Panc1 (cell line): ENCODE data around the gene CASD1. TPM values are rescaled to one million over a fixed set of nuclear protein-coding genes. Genes with fewer than 3 reads are reported as not detected.

ENCODE experiments used
- ATAC-seq: fragments of 200-7000 bp; cut with Tn5 transposase; 2 replicates; pipeline ENCODE4 v1.9.1; 2020; ENCODE audit warnings: mild to moderate bottlenecking, moderate library complexity
- BruUV-seq: library from RNA; stranded (reverse); fragments of 400-500 nt; replicated peaks from 2 replicates; lab custom pipeline; 2021; lab: Mats Ljungman, UMichigan
- CTCF ChIA-PET: fragments of 300-600 bp; sonication (Branson Sonifier 250); formaldehyde crosslinking; loops from one replicate; lab custom pipeline; 2022; ENCODE audit warnings: antibody characterized with exemption; lab: Charles Lee
- POLR2A ChIA-PET: fragments of 300-600 bp; sonication (Branson Sonifier 250); formaldehyde crosslinking; loops from one replicate; lab custom pipeline; 2022; ENCODE audit warnings: antibody characterized with exemption; lab: Charles Lee
- DNase-seq: peaks from one replicate; pipeline ENCODE4 v3.0.0-alpha.2; 2010; ENCODE audit warnings: low read depth, low spot score
- H3K27ac ChIP-seq: 2 replicates; pipeline ENCODE4 v1.5.1; 2011; ENCODE audit warnings: mild to moderate bottlenecking, low read length, inconsistent platforms
- H3K27me3 ChIP-seq: fragments of 200-500 bp; sonication (Bioruptor generic); 2 replicates; pipeline ENCODE4 v1.6.0; 2014; ENCODE audit warnings: low read length, inconsistent platforms; ENCODE audit not compliant: control insufficient read depth, insufficient read depth
- H3K36me3 ChIP-seq: fragments of 200-500 bp; sonication (Bioruptor generic); 2 replicates; pipeline ENCODE4 v1.5.1; 2014; ENCODE audit warnings: inconsistent platforms, mild to moderate bottlenecking, low read length, moderate library complexity; ENCODE audit not compliant: control insufficient read depth, insufficient read depth
- H3K4me1 ChIP-seq: 2 replicates; pipeline ENCODE4 v1.5.1; 2011; ENCODE audit warnings: inconsistent platforms, mild to moderate bottlenecking, low read length, moderate library complexity; ENCODE audit not compliant: control insufficient read depth, insufficient read depth
- H3K4me3 ChIP-seq, 2 experiments: 2 replicates each; pipeline ENCODE4 v1.5.1; 2011 to 2012; ENCODE audit warnings: low read depth in 2 of 2, low read length in 2 of 2, mild to moderate bottlenecking in 2 of 2, inconsistent platforms in 1 of 2, moderate library complexity in 1 of 2
- H3K9me3 ChIP-seq: fragments of 200-500 bp; sonication (Bioruptor generic); 2 replicates; pipeline ENCODE4 v1.5.1; 2014; ENCODE audit warnings: low read depth, mild to moderate bottlenecking, inconsistent platforms, low read length, moderate library complexity; ENCODE audit not compliant: control insufficient read depth, insufficient read depth
- POLR2AphosphoS5 ChIP-seq: IDR thresholded peaks from 2 replicates; pipeline ENCODE4 v1.6.1; 2012; ENCODE audit warnings: mild to moderate bottlenecking, low read depth, low read length, moderate library complexity
- SIN3A ChIP-seq: IDR thresholded peaks from 2 replicates; pipeline ENCODE4 v1.6.1; 2012; ENCODE audit warnings: low read depth, mild to moderate bottlenecking, low read length, moderate library complexity, borderline replicate concordance; ENCODE audit not compliant: insufficient read depth
- TCF7L2 ChIP-seq: IDR thresholded peaks from 2 replicates; pipeline ENCODE4 v1.6.1; 2011; ENCODE audit warnings: mild to moderate bottlenecking, low read depth, low read length, inconsistent platforms
- in situ Hi-C: cut with HindIII; loops from 2 replicates; pipeline ENCODE4 v1.10.0; 2016; ENCODE audit warnings: low sequenced_read_pairs, low pct_unique_long_range_greater_than_20kb
- intact Hi-C: fragments of 100-400 bp; cut with micrococcal nuclease; formaldehyde crosslinking; loops from one replicate; pipeline ENCODE4 v1.10.0; 2022; ENCODE audit not compliant: unreplicated experiment
- total RNA-seq: library from RNA; stranded (reverse); gene quantifications from one replicate; pipeline ENCODE4 v1.2.1, GENCODE V29; 2021; ENCODE audit not compliant: unreplicated experiment
- TF ChIP-seq, protein P1 (sequence below): fragments of 450-650 bp; IDR thresholded peaks from 2 replicates; pipeline ENCODE4 v1.5.1; 2017; ENCODE audit warnings: mild to moderate bottlenecking
- TF ChIP-seq, protein P2 (sequence below), 2 experiments: IDR thresholded peaks; 2 replicates each; pipeline ENCODE4 v1.6.1; 2011 to 2012; ENCODE audit warnings: low read depth in 2 of 2, control low read depth in 1 of 2, low read length in 1 of 2, mild to moderate bottlenecking in 1 of 2, moderate library complexity in 1 of 2; ENCODE audit not compliant: insufficient read depth in 1 of 2

CASD1 gene
- total RNA-seq, 1 experiment from 2014 or later = 14.7 TPM

DNA sequence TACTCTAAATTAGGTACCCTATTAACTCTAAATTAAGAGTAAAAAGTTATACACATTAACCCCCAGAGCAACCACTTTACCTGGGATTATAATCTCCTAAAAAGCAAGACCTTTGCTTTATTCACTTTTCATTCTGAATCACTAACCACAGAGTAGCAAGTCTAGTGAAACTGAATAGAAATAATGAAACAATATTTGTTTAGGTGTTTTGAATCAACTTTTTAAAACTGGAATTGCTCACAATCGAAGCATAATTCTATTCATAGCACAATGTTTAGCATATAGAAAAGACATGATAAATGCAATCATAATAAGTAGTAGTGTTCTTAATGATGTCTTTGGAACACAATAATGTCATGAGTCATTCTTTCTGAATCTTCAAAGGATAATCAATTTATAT, 37.0 kb upstream of the CASD1 start:
- no peaks in the 10 kb centered on the region for H3K36me3 ChIP-seq
- H3K9me3 ChIP-seq = no peaks in the 10 kb centered on the region
- in situ Hi-C loops = no loop called here
- no peak overlapping the region for H3K4me3 ChIP-seq
- CTCF ChIA-PET = no interaction called here
- POLR2A ChIA-PET = no interaction called here
- BruUV-seq = no TSS peak
- H3K4me1 ChIP-seq = no peaks in the 10 kb centered on the region
- no peak for DNase-seq
- intact Hi-C loops = no loop called here
- H3K27me3 ChIP-seq = no peaks in the 10 kb centered on the region; the same call in 1 of the 2 replicates
- ATAC-seq = no peak
- TF ChIP-seq SIN3A (no peak), POLR2AphosphoS5 (no peak), TCF7L2 (no peak)
- TF ChIP-seq, protein P1, sequence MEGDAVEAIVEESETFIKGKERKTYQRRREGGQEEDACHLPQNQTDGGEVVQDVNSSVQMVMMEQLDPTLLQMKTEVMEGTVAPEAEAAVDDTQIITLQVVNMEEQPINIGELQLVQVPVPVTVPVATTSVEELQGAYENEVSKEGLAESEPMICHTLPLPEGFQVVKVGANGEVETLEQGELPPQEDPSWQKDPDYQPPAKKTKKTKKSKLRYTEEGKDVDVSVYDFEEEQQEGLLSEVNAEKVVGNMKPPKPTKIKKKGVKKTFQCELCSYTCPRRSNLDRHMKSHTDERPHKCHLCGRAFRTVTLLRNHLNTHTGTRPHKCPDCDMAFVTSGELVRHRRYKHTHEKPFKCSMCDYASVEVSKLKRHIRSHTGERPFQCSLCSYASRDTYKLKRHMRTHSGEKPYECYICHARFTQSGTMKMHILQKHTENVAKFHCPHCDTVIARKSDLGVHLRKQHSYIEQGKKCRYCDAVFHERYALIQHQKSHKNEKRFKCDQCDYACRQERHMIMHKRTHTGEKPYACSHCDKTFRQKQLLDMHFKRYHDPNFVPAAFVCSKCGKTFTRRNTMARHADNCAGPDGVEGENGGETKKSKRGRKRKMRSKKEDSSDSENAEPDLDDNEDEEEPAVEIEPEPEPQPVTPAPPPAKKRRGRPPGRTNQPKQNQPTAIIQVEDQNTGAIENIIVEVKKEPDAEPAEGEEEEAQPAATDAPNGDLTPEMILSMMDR = no peak
- TF ChIP-seq, protein P2, sequence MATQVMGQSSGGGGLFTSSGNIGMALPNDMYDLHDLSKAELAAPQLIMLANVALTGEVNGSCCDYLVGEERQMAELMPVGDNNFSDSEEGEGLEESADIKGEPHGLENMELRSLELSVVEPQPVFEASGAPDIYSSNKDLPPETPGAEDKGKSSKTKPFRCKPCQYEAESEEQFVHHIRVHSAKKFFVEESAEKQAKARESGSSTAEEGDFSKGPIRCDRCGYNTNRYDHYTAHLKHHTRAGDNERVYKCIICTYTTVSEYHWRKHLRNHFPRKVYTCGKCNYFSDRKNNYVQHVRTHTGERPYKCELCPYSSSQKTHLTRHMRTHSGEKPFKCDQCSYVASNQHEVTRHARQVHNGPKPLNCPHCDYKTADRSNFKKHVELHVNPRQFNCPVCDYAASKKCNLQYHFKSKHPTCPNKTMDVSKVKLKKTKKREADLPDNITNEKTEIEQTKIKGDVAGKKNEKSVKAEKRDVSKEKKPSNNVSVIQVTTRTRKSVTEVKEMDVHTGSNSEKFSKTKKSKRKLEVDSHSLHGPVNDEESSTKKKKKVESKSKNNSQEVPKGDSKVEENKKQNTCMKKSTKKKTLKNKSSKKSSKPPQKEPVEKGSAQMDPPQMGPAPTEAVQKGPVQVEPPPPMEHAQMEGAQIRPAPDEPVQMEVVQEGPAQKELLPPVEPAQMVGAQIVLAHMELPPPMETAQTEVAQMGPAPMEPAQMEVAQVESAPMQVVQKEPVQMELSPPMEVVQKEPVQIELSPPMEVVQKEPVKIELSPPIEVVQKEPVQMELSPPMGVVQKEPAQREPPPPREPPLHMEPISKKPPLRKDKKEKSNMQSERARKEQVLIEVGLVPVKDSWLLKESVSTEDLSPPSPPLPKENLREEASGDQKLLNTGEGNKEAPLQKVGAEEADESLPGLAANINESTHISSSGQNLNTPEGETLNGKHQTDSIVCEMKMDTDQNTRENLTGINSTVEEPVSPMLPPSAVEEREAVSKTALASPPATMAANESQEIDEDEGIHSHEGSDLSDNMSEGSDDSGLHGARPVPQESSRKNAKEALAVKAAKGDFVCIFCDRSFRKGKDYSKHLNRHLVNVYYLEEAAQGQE (IDR thresholded peaks at IDR 0.05; ENCODE audit: insufficient read depth in 1 of 2, low read depth in 2 of 2, low read length in 1 of 2) = no peak
- no peak overlapping the region for H3K27ac ChIP-seq

DNA sequence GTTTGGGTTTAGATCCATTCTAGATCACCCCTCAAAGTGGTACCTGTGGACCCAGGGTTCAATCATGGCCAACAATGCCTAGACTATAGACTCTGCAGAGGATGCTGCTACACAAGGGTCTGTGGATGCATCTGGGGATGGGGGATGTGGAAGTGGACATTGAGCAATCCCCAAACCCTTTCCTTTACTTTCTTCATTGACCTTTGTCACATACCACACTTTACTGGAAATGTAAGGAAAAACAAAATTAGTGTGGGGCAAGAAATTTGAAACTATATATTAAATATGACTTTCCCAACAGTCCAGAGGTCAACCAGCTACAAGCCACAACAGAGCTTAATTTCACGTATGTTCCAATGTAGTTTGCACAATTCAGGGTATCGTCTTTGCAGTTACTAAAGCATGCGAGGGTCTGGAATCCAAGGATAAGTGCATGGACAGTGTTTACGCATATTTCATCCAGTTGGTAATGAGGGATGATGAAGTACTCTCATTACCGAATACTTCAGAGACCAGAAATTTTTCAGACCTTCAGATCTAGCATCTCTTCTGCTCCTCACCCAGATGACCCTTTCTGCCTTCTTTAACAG, 33.3 kb upstream of the CASD1 start:
- ChIA-PET POLR2A (no interaction called here), CTCF (no interaction called here)
- BruUV-seq = no TSS peak
- intact Hi-C loops (no loop called here), in situ Hi-C loops (no loop called here)
- Histone ChIP-seq H3K27me3 (peaks cover 8% of the 10 kb centered on the region), H3K4me1 (no peaks in the 10 kb centered on the region), H3K27ac (no peak overlapping the region), H3K9me3 (no peaks in the 10 kb centered on the region), H3K4me3 (no peak overlapping the region), H3K36me3 (no peaks in the 10 kb centered on the region)
- TF ChIP-seq TCF7L2 = no peak
- TF ChIP-seq, protein P2 (IDR thresholded peaks at IDR 0.05; ENCODE audit: insufficient read depth in 1 of 2, low read depth in 2 of 2, low read length in 1 of 2) = no peak
- TF ChIP-seq, protein P1 = no peak
- TF ChIP-seq POLR2AphosphoS5 = no peak
- TF ChIP-seq SIN3A = no peak
- DNase-seq = no peak
- no peak for ATAC-seq
